Stimulated activated CD4-positive, alpha-beta T cell treated with anti-CD3 and anti-CD28 coated beads, Interleukin-15, amount 100 ng/mL, for 24 hours (primary cell): ENCODE measurements around the gene KCNMB1.
A peak's percentile ranks its signal among the peaks of the same experiment; 100 is the strongest.

Experiments used
- DNase-seq: peaks from one replicate; pipeline ENCODE4 v3.0.0-alpha.2; 2020

KCNMB1 gene

GRCh38 chr5:170372971-170373370 is 16.2 kb downstream of the KCNMB1 start:
- DNase-seq, result no peak

- no peak for DNase-seq
Observed at GRCh38 chr5:170368586-170368985, 20.6 kb downstream of the KCNMB1 start.

- no peak for DNase-seq
Observed at GRCh38 chr5:170366276-170366675, 22.9 kb downstream of the KCNMB1 start.

- DNase-seq, result no peak
Observed at GRCh38 chr5:170365831-170366230, 23.3 kb downstream of the KCNMB1 start.

- no peak for DNase-seq
Observed at GRCh38 chr5:170365011-170365410, 24.2 kb downstream of the KCNMB1 start.

- no peak for DNase-seq
Observed at GRCh38 chr5:170363671-170364070, 25.5 kb downstream of the KCNMB1 start.

GRCh38 chr5:170362656-170363055 is 26.5 kb downstream of the KCNMB1 start:
- DNase-seq, result no peak

- no peak for DNase-seq
Observed at GRCh38 chr5:170362102-170362501, 27.1 kb downstream of the KCNMB1 start.

- no peak for DNase-seq
Observed at GRCh38 chr5:170361616-170362015, 27.6 kb downstream of the KCNMB1 start.

- DNase-seq, result no peak
Observed at GRCh38 chr5:170361116-170361515, 28.1 kb downstream of the KCNMB1 start.

GRCh38 chr5:170360709-170361108 is 28.5 kb downstream of the KCNMB1 start:
- DNase-seq, result no peak

- no peak for DNase-seq
Observed at GRCh38 chr5:170357955-170358444, 31.2 kb downstream of the KCNMB1 start.

GRCh38 chr5:170355601-170356098 is 33.5 kb downstream of the KCNMB1 start:
- DNase-seq, result no peak

- no peak for DNase-seq
Observed at GRCh38 chr5:170353961-170354360, 35.2 kb downstream of the KCNMB1 start.

- no peak for DNase-seq
Observed at GRCh38 chr5:170353011-170353761, 36.0 kb downstream of the KCNMB1 start.

- DNase-seq, result no peak
Observed at GRCh38 chr5:170348137-170348633, 41.0 kb downstream of the KCNMB1 start.

GRCh38 chr5:170347022-170347567 is 42.1 kb downstream of the KCNMB1 start:
- DNase-seq, result no peak

GRCh38 chr5:170345971-170346370 is 43.2 kb downstream of the KCNMB1 start:
- DNase-seq, result no peak

- no peak for DNase-seq
Observed at GRCh38 chr5:170343177-170343576, 46.0 kb downstream of the KCNMB1 start.

GRCh38 chr5:170342153-170342725 is 46.9 kb downstream of the KCNMB1 start:
- no peak for DNase-seq

GRCh38 chr5:170341545-170341944 is 47.6 kb downstream of the KCNMB1 start:
- no peak for DNase-seq

GRCh38 chr5:170339780-170340167 is 49.4 kb downstream of the KCNMB1 start:
- no peak for DNase-seq

- DNase-seq, result peak; percentile 74
Observed at GRCh38 chr5:170338933-170339779, 50.0 kb downstream of the KCNMB1 start.
